Uterus (tissue), 2 donors: Measurements from ENCODE around the gene HECW1.

Source experiments
- CTCF ChIP-seq, 4 experiments: fragments of 200-600 bp in 2 of 4; fragments of 450-650 bp in 2 of 4; sonication (generic) in 2 of 4; IDR thresholded peaks; one replicate each; pipeline ENCODE4 v1.5.1; 2016 to 2019; ENCODE audit warnings: antibody characterized with exemption in 4 of 4, mild to moderate bottlenecking in 2 of 4, moderate library complexity in 1 of 4
- POLR2A ChIP-seq, 2 donors: fragments of 450-650 bp; IDR thresholded peaks; one replicate each; pipeline ENCODE4 v1.6.1; 2016; ENCODE audit warnings: antibody characterized with exemption in 2 of 2, mild to moderate bottlenecking in 1 of 2, moderate library complexity in 1 of 2

GRCh38 chr7:43192806-43193460 is 80.5 kb downstream of the HECW1 start:
- TF ChIP-seq CTCF (IDR thresholded peaks at IDR 0.05) (no peak), POLR2A (IDR thresholded peaks at IDR 0.05) (no peak)
